CD14-positive monocyte (primary cell): ENCODE data around the gene CHI3L2. TPM values are rescaled to one million over a fixed set of nuclear protein-coding genes. Genes with fewer than 3 reads are reported as not detected.

Source experiments
- DNase-seq, 3 donors: peaks; one replicate each; pipeline ENCODE4 v3.0.0-alpha.2; 2011 to 2022
- H2AFZ ChIP-seq: 2 replicates; pipeline ENCODE4 v1.6.0; 2012; ENCODE audit warnings: mild to moderate bottlenecking, low read depth, low read length, inconsistent platforms; ENCODE audit not compliant: insufficient read depth, poor library complexity, severe bottlenecking
- H3K27ac ChIP-seq, 2 donors: 1 replicate in 1 of 2; 2 replicates in 1 of 2; pipeline ENCODE4 v1.5.1; 2012 to 2013; ENCODE audit warnings: low read length in 2 of 2, control low read depth in 1 of 2, inconsistent platforms in 1 of 2, low read depth in 1 of 2, mild to moderate bottlenecking in 1 of 2
- H3K27me3 ChIP-seq, 2 donors: one replicate each; pipeline versions ENCODE4 v1.6.0 to v1.6.1; 2011 to 2013; ENCODE audit warnings: low read length in 2 of 2; ENCODE audit not compliant: control insufficient read depth in 2 of 2, insufficient read depth in 2 of 2
- H3K36me3 ChIP-seq, 2 donors: replicated peaks in 1 of 2; 1 replicate in 1 of 2; 2 replicates in 1 of 2; pipeline versions ENCODE4 v1.5.1 to v1.6.1; 2012 to 2013; ENCODE audit warnings: low read length in 2 of 2, control low read depth in 1 of 2, inconsistent platforms in 1 of 2, mild to moderate bottlenecking in 1 of 2; ENCODE audit not compliant: insufficient read depth in 2 of 2, control insufficient read depth in 1 of 2
- H3K4me1 ChIP-seq, 2 donors: 1 replicate in 1 of 2; 2 replicates in 1 of 2; pipeline versions ENCODE4 v1.5.1 to v1.6.1; 2012 to 2013; ENCODE audit warnings: low read length in 2 of 2, control low read depth in 1 of 2, inconsistent platforms in 1 of 2, mild to moderate bottlenecking in 1 of 2, moderate library complexity in 1 of 2; ENCODE audit not compliant: insufficient read depth in 2 of 2, control insufficient read depth in 1 of 2
- H3K4me2 ChIP-seq: replicated peaks from 2 replicates; pipeline ENCODE3; 2012; ENCODE audit warnings: low read length, moderate library complexity, mild to moderate bottlenecking; ENCODE audit not compliant: poor library complexity, severe bottlenecking; ENCODE audit errors: extremely low read depth
- H3K4me3 ChIP-seq, 3 experiments: fragments of 200-600 bp in 1 of 3; sonication (generic) in 1 of 3; replicated peaks in 1 of 3; 1 replicate in 2 of 3; 2 replicates in 1 of 3; pipeline ENCODE4 v1.5.1; 2011 to 2013; ENCODE audit warnings: low read length in 3 of 3, mild to moderate bottlenecking in 3 of 3, control low read depth in 2 of 3, low read depth in 2 of 3, inconsistent platforms in 1 of 3, moderate library complexity in 1 of 3
- H3K79me2 ChIP-seq: 2 replicates; pipeline ENCODE4 v1.6.0; 2012; ENCODE audit warnings: mild to moderate bottlenecking, control low read depth, inconsistent platforms, low read length, moderate library complexity; ENCODE audit not compliant: insufficient read depth
- H3K9ac ChIP-seq: 2 replicates; pipeline ENCODE4 v1.6.0; 2017; ENCODE audit warnings: low read length, mild to moderate bottlenecking; ENCODE audit not compliant: insufficient read depth, poor library complexity, severe bottlenecking
- H3K9me3 ChIP-seq, 2 donors: replicated peaks in 1 of 2; 1 replicate in 1 of 2; 2 replicates in 1 of 2; pipeline versions ENCODE4 v1.5.1 to v1.6.1; 2012 to 2013; ENCODE audit warnings: low read length in 2 of 2, control low read depth in 1 of 2; ENCODE audit not compliant: control insufficient read depth in 1 of 2, insufficient read depth in 1 of 2
- H4K20me1 ChIP-seq: 2 replicates; pipeline ENCODE4 v1.6.0; 2012; ENCODE audit warnings: mild to moderate bottlenecking, low read length, control low read depth, moderate library complexity; ENCODE audit not compliant: insufficient read depth
- H3K27ac Mint-ChIP-seq, 7 donors: one replicate each; pipeline ENCODE4 v1.8.0; 2020; ENCODE audit warnings: mild to moderate bottlenecking in 7 of 7, mixed read lengths in 7 of 7, moderate library complexity in 6 of 7, inconsistent platforms in 2 of 7
- H3K27me3 Mint-ChIP-seq, 3 donors: one replicate each; pipeline ENCODE4 v1.8.0; 2021 to 2022; ENCODE audit warnings: low read depth in 3 of 3, mild to moderate bottlenecking in 3 of 3, mixed read lengths in 3 of 3, moderate library complexity in 3 of 3, inconsistent platforms in 1 of 3
- H3K36me3 Mint-ChIP-seq, 2 donors: one replicate each; pipeline ENCODE4 v1.8.0; 2020; ENCODE audit warnings: mixed read lengths in 2 of 2, inconsistent platforms in 1 of 2, mild to moderate bottlenecking in 1 of 2
- H3K4me1 Mint-ChIP-seq: one replicate; pipeline ENCODE4 v1.8.0; 2020; ENCODE audit warnings: mild to moderate bottlenecking, mixed read lengths
- H3K4me3 Mint-ChIP-seq, 2 donors: one replicate each; pipeline ENCODE4 v1.8.0; 2020; ENCODE audit warnings: mild to moderate bottlenecking in 2 of 2, mixed read lengths in 2 of 2, moderate library complexity in 1 of 2
- H3K9me3 Mint-ChIP-seq, 7 donors: one replicate each; pipeline ENCODE4 v1.8.0; 2020 to 2022; ENCODE audit warnings: mixed read lengths in 7 of 7, mild to moderate bottlenecking in 6 of 7, moderate library complexity in 6 of 7, inconsistent platforms in 2 of 7
- CTCF ChIP-seq: fragments of 200-600 bp; IDR thresholded peaks from one replicate; pipeline ENCODE4 v1.8.0; 2022; ENCODE audit warnings: antibody characterized with exemption, mild to moderate bottlenecking
- WGBS: methylation state at CpG from one replicate; pipeline ENCODE4 v1.1.5; 2013; ENCODE audit warnings: missing lambda C conversion rate; ENCODE audit not compliant: insufficient coverage; 5-methylcytosine and 5-hydroxymethylcytosine counted together
- intact Hi-C, 2 donors: fragments of 100-400 bp; cut with micrococcal nuclease; formaldehyde crosslinking; loops; one replicate each; pipeline versions ENCODE4 v1.15.0 to v1.15.1; 2023
- polyA plus RNA-seq, 3 donors: library from polyadenylated mRNA; depleted of rRNA in 1 of 3; unstranded in 2 of 3; stranded (reverse) in 1 of 3; fragments of 300-500 nt in 2 of 3; fragments of >200 nt in 1 of 3; fragmentation: Illumina TruSeq in 2 of 3; gene quantifications; 1 replicate in 2 of 3; 2 replicates in 1 of 3; pipeline ENCODE4 v1.2.3, GENCODE V29; 2012 to 2021

Gene CHI3L2
- polyA plus RNA-seq, 3 donors, result 1.2 to 9.9 (median 1.4) TPM

DNA sequence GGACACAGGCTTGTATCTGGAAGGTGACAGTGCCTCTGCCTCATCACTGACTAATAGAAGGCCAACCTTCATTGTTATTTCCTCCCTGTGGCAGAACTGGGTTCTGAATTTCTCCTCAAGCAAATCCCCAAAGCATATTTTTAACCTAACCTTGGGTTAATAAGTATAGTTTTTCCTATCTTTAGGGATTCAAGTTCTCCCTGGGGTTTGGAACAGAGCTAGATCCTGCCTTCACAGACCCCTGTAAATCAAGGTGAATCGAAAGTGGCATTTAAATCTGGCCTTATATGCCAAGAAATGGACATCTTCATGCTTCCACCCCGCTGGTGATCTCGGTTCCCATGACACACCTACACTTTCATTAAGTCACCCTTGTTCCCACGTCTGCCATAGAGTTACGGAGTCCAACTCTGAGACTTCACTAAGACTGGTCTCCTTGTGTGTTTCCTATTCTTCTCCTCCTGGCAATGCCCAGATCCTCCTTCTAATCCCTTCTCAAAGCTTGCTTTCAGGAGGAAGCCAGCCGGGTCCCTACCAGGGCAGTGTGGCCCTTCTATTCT lies 4.3 kb upstream of the CHI3L2 start:
- Mint-ChIP-seq H3K36me3 (no peaks in the 10 kb centered on the region), H3K27me3 (peaks cover 0 to 8% (median 0%) of the 10 kb centered on the region in 3 donors), H3K4me1 (peaks cover 70% of the 10 kb centered on the region), H3K9me3 (no peaks in the 10 kb centered on the region), H3K27ac (peak overlapping the region in 1 of 7 donors; percentile 84), H3K4me3 (no peak overlapping the region)
- H3K27me3 ChIP-seq, result no peaks in the 10 kb centered on the region
- H3K79me2 ChIP-seq, result no peaks in the 10 kb centered on the region
- intact Hi-C loops, result loop anchor here in 1 of 2 donors (10.0 kb wide), 2 partner anchors 122 to 182 kb away; no protein-coding TSS in a partner anchor
- H3K4me1 ChIP-seq, result peaks cover 63 to 69% of the 10 kb centered on the region in 2 donors
- WGBS, result 84% methylated on average over 5 of the region's 6 CpGs
- no peak for DNase-seq
- H3K9me3 ChIP-seq, result no peaks in the 10 kb centered on the region
- H4K20me1 ChIP-seq, result no peaks in the 10 kb centered on the region
- peak overlapping the region in 1 of 3 experiments; percentile 52 for H3K4me3 ChIP-seq
- H3K27ac ChIP-seq, result peak overlapping the region in 1 of 2 donors; percentile 62
- peak overlapping the region; percentile 31 for H2AFZ ChIP-seq
- peak overlapping the region; percentile 58 for H3K4me2 ChIP-seq
- no peaks in the 10 kb centered on the region for H3K36me3 ChIP-seq
- H3K9ac ChIP-seq, result no peak overlapping the region
- TF ChIP-seq CTCF, result peak; percentile 49

DNA sequence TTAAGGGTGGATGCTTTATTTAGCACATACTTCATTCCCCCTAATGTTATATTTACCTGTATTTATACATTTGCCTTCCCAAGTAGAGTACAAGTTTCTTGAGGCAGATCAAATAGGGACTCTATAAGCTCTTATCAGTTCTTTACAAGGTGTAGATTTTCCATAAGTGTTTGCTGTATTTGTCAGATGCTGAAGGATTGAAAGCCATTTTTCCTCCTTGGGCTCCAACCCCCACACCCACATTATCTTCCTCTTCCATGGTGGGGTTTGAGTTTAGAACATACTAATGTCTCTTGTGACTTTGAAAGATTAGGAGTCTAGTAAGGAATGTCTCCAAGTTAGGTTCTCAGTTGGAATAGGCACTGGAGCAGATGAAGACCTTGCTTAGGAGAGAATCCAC lies 2.4 kb upstream of the CHI3L2 start:
- no peaks in the 10 kb centered on the region for H3K27me3 ChIP-seq
- H3K4me1 Mint-ChIP-seq, result peaks cover 60% of the 10 kb centered on the region
- no peaks in the 10 kb centered on the region for H4K20me1 ChIP-seq
- no peak for DNase-seq
- H2AFZ ChIP-seq, result peak overlapping the region; percentile 16
- H3K4me3 ChIP-seq, result no peak overlapping the region
- H3K4me1 ChIP-seq, result peaks cover 52 to 53% of the 10 kb centered on the region in 2 donors
- intact Hi-C loops, result loop anchor here in 1 of 2 donors (10.0 kb wide), 2 partner anchors 120 to 180 kb away; no protein-coding TSS in a partner anchor
- H3K9me3 ChIP-seq, result no peaks in the 10 kb centered on the region
- no peaks in the 10 kb centered on the region for H3K79me2 ChIP-seq
- no peak overlapping the region for H3K9ac ChIP-seq
- no peak overlapping the region for H3K27ac ChIP-seq
- no peak overlapping the region for H3K4me3 Mint-ChIP-seq
- no peaks in the 10 kb centered on the region for H3K36me3 Mint-ChIP-seq
- H3K36me3 ChIP-seq, result no peaks in the 10 kb centered on the region
- H3K9me3 Mint-ChIP-seq, result no peaks in the 10 kb centered on the region
- no peak overlapping the region for H3K4me2 ChIP-seq
- TF ChIP-seq CTCF, result no peak
- H3K27ac Mint-ChIP-seq, result no peak overlapping the region
- H3K27me3 Mint-ChIP-seq, result peaks cover 0 to 7% (median 0%) of the 10 kb centered on the region in 3 donors
